ENCODE results near the gene KRTAP15-1. TPM values are rescaled to one million over a fixed set of nuclear protein-coding genes. Genes with fewer than 3 reads are reported as not detected.

Gene KRTAP15-1
- total RNA-seq, 2 experiments from 2014 or later: not detected

DNA sequence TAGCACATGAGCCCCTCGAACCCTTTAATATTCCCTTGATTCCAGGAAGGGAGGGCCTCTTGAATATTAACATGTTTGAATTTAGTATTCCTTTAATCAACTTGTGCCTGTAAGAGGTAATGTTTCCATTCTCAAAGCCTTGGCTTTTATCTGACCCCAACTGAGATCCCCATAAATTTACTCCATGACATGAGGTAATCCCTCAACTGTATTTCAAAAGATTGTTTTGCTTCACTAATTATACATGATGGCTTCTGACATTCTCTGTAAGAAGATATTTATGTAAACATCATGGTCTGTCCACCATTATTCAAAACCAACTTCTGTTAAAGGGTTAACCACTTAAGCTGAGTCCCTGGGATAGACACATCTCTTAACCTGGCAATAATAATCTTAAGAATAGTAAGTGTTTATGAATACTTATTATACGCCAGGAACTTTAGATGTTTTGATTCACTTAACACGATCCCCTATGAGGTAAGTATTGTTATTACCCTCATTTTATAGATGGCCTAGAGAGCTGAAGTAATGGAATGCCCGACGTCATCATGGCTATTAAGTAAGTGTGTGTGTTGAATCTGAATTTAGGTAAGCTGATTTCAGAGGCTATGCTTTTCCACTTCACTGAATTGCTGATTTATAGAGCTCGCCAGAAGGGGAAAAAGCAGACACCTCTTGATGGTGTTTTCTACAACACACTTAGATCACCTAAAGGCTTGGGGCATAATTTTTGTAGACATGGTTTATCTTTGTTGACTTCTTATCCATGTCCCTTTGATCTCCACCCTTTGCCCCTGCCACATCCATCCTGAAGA lies 29.0 kb downstream of the KRTAP15-1 start:
- Mint-ChIP-seq H3K36me3 (ENCODE audit: low read depth) (no peaks in the 10 kb centered on the region), H3K4me1 (ENCODE audit: low read depth) (no peaks in the 10 kb centered on the region), H3K4me3 (no peak overlapping the region), H3K9me3 (no peaks in the 10 kb centered on the region), H3K27me3 (no peaks in the 10 kb centered on the region), H3K27ac (no peak overlapping the region)
- TF ChIP-seq CTCF (IDR thresholded peaks at IDR 0.05): no peak
- ATAC-seq (no peak), DNase-seq (no peak)
- intact Hi-C loops (cut with micrococcal nuclease): no loop called here
- CTCF ChIA-PET: interaction anchor here (0.6 kb wide), 1 partner anchor 65 kb away, joined by 3 read pairs; no protein-coding TSS in a partner anchor
- POLR2A ChIA-PET: no interaction called here

DNA sequence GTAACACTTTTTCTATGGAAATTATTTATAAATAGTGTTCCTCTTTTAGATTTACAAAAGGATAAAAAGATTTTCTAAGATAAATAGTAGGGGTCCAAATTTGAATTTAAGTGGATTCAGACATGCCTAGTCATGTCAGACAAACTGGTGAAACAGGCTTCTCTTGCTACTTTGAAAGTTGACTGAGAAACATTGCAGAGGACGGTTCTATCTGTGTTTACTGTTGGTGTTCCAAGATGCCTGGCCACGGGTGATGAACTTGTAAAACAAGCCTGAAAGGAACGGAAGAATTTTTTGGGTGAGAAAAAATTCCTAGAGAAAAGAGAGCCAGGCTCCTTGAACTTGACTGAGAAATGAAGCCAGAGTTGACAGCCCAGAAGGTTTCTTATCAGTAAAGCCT lies 37.9 kb downstream of the KRTAP15-1 start:
- Mint-ChIP-seq H3K4me1 (ENCODE audit: low read depth) (no peaks in the 10 kb centered on the region), H3K27me3 (peaks cover 5% of the 10 kb centered on the region), H3K9me3 (no peaks in the 10 kb centered on the region), H3K27ac (no peak overlapping the region), H3K4me3 (no peak overlapping the region), H3K36me3 (ENCODE audit: low read depth) (no peaks in the 10 kb centered on the region)
- intact Hi-C loops (cut with micrococcal nuclease): no loop called here
- DNase-seq (no peak), ATAC-seq (no peak)
- ChIA-PET CTCF (interaction anchor here (0.6 kb wide), 1 partner anchor 11 kb away, joined by 3 read pairs; no protein-coding TSS in a partner anchor), POLR2A (interaction anchor here (0.7 kb wide), 1 partner anchor 342 kb away, joined by 3 read pairs; no protein-coding TSS in a partner anchor)
- TF ChIP-seq CTCF (IDR thresholded peaks at IDR 0.05): no peak

DNA sequence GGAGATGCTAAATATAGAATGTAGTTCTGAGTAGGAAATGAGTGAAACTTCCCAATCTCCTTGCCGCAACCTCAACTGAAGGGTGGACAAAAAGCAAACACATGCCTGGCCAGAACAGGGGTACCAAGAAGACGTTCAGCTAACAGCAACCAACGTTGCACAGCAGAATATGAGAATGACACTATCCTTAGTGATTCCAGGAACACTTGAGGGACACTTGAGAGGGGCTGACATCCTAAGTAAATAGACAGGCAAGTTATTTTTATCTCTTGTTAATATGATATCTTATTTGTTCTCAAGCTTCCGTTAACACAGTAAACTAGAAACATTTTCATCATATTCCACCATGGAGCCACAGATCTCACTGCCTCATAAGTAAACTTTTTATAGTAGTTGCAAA lies 39.2 kb downstream of the KRTAP15-1 start:
- ChIA-PET POLR2A (no interaction called here), CTCF (no interaction called here)
- no peak for TF ChIP-seq CTCF (IDR thresholded peaks at IDR 0.05)
- intact Hi-C loops (cut with micrococcal nuclease): no loop called here
- no peaks in the 10 kb centered on the region for H3K4me1 Mint-ChIP-seq (ENCODE audit: low read depth)
- peaks cover 5% of the 10 kb centered on the region for H3K27me3 Mint-ChIP-seq
- no peaks in the 10 kb centered on the region for H3K9me3 Mint-ChIP-seq
- H3K4me3 Mint-ChIP-seq: no peak overlapping the region
- no peak for ATAC-seq
- no peaks in the 10 kb centered on the region for H3K36me3 Mint-ChIP-seq (ENCODE audit: low read depth)
- H3K27ac Mint-ChIP-seq: no peak overlapping the region
- DNase-seq: no peak

- Mint-ChIP-seq H3K4me3 (no peak within 1 kb of the TSS), H3K27me3 (peaks cover 4% of the 10 kb centered on the region), H3K9me3 (no peaks in the 10 kb centered on the region), H3K4me1 (ENCODE audit: low read depth) (no peaks in the 10 kb centered on the region), H3K36me3 (ENCODE audit: low read depth) (no peaks in the 10 kb centered on the region), H3K27ac (no peak within 1 kb of the TSS)
- no peak for TF ChIP-seq CTCF (IDR thresholded peaks at IDR 0.05)
- no peak for ATAC-seq
- POLR2A ChIA-PET: no interaction called here
- intact Hi-C loops (cut with micrococcal nuclease): no loop called here
- CTCF ChIA-PET: no interaction called here
- no peak for DNase-seq
Measured at GRCh38 chr21:30480145-30480544, 40.1 kb downstream of the KRTAP15-1 start, which contains the start of gene KRTAP19-1. TSS of gene KRTAP19-1 (minus strand) at chr21:30480367. CDS start at chr21:30480317, 50 bp downstream.

DNA sequence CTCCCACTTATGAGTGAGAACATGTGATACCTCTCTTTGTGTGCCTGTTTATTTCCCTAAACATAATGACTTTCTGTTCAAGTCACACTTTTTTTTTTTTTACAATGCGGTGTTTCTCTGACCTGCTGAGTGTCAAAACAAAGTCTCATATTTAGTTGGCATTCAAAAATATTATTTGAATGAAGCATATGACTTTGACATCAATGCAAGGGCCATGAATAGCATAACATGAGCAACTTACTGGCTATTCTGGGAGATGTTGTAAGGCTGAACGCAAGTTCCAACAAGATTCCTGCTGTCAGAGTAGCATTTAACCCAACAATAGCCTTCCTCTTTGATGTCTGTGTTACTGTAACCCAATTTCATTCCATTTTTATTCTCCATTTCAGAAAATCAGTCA lies 42.1 kb downstream of the KRTAP15-1 start:
- Mint-ChIP-seq H3K4me3 (no peak overlapping the region), H3K4me1 (ENCODE audit: low read depth) (no peaks in the 10 kb centered on the region), H3K36me3 (ENCODE audit: low read depth) (no peaks in the 10 kb centered on the region), H3K9me3 (peaks cover 4% of the 10 kb centered on the region), H3K27ac (no peak overlapping the region), H3K27me3 (peaks cover 4% of the 10 kb centered on the region)
- TF ChIP-seq CTCF (IDR thresholded peaks at IDR 0.05): no peak
- CTCF ChIA-PET: no interaction called here
- intact Hi-C loops (cut with micrococcal nuclease): no loop called here
- no peak for ATAC-seq
- POLR2A ChIA-PET: no interaction called here
- DNase-seq: no peak

Measured in activated CD8-positive, alpha-beta T cell treated with anti-CD3 and anti-CD28 coated beads for 36 hours (primary cell).